ENCODE measurements around the gene AMBRA1.
"Not testable (repeated sequence)": the region's sequence is repeated elsewhere in the genome, so short reads cannot be mapped to it uniquely, and the experiment has no call there.

Gene AMBRA1

GRCh38 chr11:46378811-46379481 is 214.9 kb downstream of the AMBRA1 start:
- no peak for DNase-seq

GRCh38 chr11:46378296-46378695 is 215.5 kb downstream of the AMBRA1 start:
- DNase-seq = no peak

GRCh38 chr11:46377831-46378230 is 216.0 kb downstream of the AMBRA1 start:
- no peak for DNase-seq

- DNase-seq = no peak
These were observed 216.5 kb downstream of the AMBRA1 start for GRCh38 chr11:46377290-46377689.

- no peak for DNase-seq
These were observed 217.4 kb downstream of the AMBRA1 start for GRCh38 chr11:46376258-46377050.

GRCh38 chr11:46375392-46376101 is 218.3 kb downstream of the AMBRA1 start:
- DNase-seq = no peak

GRCh38 chr11:46374815-46375214 is 219.0 kb downstream of the AMBRA1 start:
- no peak for DNase-seq

GRCh38 chr11:46373787-46374740 is 219.8 kb downstream of the AMBRA1 start:
- no peak for DNase-seq

- not testable (repeated sequence) for DNase-seq
These were observed 221.3 kb downstream of the AMBRA1 start for GRCh38 chr11:46372501-46372900.

- no peak for DNase-seq
These were observed 221.7 kb downstream of the AMBRA1 start for GRCh38 chr11:46372086-46372485.

GRCh38 chr11:46371262-46371661 is 222.6 kb downstream of the AMBRA1 start:
- DNase-seq = not testable (repeated sequence)

GRCh38 chr11:46370253-46370652 is 223.6 kb downstream of the AMBRA1 start:
- DNase-seq = no peak

GRCh38 chr11:46369458-46370152 is 224.2 kb downstream of the AMBRA1 start:
- peak; percentile 69 to 71 for DNase-seq

GRCh38 chr11:46367916-46368267 is 225.9 kb downstream of the AMBRA1 start:
- no peak for DNase-seq

- peak; percentile 79 to 83 for DNase-seq
These were observed 226.4 kb downstream of the AMBRA1 start for GRCh38 chr11:46367244-46367915.

GRCh38 chr11:46366661-46367161 is 227.1 kb downstream of the AMBRA1 start:
- DNase-seq = no peak

- DNase-seq = no peak
These were observed 227.6 kb downstream of the AMBRA1 start for GRCh38 chr11:46366260-46366659.

GRCh38 chr11:46364791-46365190 is 229.0 kb downstream of the AMBRA1 start:
- no peak for DNase-seq

GRCh38 chr11:46364056-46364455 is 229.8 kb downstream of the AMBRA1 start:
- no peak for DNase-seq

GRCh38 chr11:46363455-46364005 is 230.3 kb downstream of the AMBRA1 start:
- no peak for DNase-seq

GRCh38 chr11:46363031-46363407 is 230.8 kb downstream of the AMBRA1 start:
- no peak for DNase-seq
